ENCODE results near the gene NPC1.
"Not testable (repeated sequence)": the region's sequence is repeated elsewhere in the genome, so short reads cannot be mapped to it uniquely, and the experiment has no call there.

Gene NPC1

DNA sequence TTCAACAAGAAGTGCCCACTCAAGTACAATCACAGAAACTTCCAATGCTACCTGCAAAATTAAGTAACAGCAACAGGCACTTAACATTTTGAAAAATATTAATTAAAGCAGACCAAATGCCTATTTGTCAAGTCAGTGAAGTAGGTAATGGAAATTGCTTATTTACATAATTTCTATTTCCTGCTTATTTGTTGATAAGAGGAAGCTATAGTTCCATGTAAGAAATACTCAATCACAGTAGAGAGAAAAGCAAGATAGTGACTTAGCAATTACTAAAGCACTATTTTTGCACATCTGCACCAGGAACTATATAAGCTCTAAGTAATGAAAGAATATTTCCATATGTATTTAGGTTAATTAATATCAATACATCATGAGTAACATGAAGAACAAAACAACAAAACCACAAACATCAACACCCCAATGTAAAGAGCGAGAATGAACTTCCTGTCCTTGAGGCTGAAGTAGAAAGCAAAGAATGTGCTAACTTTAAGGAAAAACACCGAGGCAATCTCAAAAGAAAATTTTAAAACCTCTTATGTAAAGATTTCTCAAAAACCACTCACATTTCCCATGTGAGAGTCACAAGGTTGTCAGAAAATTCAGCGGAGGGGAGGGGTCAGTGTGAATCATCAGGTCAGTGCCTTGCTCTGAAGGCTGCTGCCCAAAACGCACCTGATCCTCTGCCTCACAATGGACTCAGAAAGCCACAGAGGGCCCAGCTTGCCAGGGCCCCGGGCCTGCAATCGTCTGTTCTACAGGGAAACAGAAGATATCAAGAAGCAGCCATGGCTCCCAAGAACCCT is 12.5 kb downstream of the NPC1 start:
- DNase-seq: peak; percentile 63

DNA sequence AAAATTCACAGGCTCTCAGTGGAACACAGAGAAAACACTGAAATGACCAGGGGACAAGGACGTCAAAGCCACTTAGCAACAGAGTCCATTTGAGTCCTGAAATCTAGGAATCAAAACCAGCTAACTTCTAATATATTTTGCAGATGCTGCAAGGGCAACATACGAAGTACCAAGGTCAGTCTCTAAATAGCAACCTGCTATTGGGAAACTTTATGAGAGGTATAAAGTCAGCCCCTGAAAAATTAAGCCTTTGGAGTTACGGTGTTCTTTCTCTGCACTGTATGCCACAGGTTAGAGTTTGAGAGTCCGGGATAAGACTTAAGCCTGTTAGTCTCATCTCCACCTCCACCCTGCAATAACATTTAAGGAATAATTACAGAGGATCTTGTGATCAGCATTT is 13.3 kb downstream of the NPC1 start:
- no peak for DNase-seq

DNA sequence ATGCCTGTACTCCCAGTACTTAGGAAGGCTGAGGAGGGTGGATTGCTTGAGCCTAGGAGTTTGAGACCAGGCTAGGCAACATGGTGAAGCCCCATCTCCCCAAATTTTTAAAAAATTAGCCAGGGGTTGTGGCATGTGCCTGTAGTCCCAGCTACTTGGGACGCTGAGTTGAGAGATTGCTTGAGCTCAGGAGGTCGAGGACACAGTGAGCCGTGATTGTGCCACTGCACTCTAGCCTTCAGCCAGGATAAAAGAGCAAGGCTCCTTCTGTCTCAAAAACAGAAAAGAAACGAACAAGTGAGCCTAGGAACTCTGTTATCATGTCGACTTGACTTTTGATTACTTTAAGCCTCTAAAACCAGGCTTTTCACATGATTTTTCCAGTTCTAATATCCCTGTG is 13.7 kb downstream of the NPC1 start:
- no peak for DNase-seq

DNA sequence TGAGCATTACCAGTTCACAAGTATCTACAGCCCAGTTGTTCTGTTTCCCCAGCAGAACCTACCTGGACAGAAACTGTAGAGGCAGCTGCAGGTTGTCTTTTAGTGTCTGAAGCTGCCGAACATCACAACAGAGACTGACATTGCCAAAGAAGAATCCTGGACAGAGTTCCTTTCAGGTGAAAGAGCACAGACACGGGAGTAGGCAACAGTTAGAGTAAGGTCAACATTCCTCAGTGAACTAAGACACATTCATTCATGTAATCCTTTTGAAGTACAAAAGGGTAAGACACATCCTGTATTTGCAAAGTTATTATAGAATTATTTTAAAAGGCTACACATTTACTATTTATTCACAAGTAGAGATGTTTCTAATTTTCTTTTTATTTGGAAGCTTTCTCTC is 14.3 kb downstream of the NPC1 start:
- no peak for DNase-seq

DNA sequence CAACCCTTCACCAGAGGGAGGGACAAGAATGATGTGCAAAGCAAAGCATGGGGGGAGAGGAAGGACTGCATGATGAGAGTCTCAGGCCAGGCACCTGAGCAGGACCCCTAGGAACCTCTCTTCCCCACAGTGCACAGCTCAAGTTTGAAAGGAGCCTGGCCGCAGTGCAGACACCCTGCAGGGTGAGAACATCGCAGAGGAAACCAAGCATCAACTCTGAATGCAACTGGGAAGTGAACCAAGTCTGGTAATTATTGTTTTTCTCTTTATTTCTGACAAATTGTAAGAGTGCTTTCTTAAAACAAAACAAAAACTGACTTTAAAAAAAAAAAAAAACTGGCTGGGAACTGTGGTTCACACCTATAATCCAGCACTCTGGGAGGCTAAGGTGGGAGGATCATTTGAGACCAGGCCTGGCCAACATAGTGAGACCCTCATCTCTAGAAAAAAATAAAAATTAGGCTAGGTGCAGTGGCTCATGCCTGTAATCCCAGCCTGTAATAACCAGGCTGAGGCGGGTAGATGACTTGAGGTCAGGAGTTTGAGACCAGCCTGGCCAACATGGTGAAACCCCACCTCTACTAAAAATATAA is 15.3 kb downstream of the NPC1 start:
- no peak for DNase-seq

DNA sequence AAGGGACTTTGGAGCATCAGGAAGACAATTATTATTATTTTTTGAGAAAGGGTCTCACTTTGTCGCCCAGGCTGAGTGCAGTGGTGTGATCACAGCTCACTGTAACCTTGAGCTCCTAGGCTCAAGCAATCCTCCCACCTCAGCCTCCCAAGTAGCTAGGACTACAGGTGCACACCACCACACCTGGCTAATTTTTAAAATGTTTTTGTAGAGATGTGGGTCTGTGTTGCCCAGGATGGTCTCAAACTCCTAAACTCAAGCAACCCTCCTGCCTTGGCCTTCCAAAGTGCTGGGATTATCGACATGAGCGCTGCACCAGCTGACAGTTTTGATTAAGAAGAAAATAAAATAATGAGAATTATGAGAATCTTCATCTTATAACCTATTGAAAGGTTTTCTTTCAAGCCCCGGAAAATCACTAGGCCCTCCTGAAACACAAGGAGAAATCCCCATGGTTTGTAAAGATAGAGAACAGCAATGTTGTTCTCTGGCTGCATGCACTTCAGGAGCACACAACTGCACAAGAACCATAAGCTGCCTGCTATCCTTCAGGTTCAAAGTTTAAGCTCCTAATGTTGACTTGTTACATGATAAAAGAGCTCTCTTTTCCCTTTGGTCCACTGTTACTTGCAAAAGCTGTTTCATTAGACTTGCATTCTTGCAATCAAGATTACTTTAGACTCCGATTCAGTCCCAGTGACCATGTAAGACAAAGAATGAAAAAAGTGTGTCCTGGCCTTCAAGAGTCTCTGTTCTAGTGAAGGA is 16.8 kb downstream of the NPC1 start:
- DNase-seq: no peak

DNA sequence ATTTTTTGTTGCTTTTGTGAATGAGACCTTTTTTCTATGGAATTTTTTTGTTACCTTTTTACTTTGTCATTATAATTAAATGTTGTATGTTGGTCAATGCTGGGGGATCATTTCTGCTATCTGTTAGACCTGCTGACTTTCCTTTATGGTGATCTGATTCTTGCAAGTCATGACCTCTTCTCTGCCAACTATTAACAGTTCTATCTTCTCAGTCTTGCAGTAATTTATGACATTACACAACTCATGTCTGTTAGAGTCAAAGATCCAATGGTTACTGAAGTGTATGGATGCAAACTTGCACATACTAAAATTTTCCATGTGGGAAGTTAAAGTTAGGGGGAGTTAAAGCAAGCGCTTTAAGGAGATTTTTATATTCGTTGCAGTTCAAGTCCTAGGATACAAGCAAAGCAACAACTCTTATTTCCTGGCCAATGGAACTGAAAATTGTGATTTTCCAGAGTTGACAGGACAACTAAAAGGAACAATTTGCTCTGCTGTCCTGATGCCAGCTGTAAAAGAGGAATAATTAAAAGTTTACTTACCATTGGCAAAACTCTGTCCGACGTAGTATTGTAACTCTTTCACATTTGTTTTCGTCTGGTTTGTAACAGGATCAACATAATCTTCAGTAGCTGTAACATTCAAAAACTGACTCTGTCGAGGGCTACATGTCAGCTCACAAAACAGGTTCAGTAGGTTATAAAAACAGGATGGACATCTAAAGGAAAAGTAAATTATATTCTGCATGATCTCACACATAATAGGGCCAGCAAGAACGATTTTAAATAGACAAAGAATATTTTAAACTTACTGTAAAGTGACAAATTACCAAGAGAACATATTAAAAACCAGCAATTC is 17.8 kb downstream of the NPC1 start:
- DNase-seq: no peak

DNA sequence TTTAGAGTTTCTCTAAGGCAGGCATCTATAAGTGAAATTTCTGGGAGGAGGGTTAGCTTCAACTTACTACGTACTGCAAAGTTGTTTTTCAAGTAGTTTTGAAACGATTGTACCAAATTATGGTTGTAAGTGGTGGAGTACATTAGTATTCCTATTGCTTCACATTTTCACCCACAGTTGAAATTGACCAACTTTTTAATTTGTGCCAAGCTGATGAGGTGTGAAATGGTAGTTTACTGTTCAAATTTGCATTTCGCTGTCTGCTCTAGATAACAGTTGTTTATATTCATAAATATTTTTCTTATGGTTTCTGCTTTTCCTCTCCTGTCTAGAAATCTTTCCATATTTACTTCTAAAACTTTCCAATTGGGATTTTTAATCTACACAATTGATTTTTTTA is 18.6 kb downstream of the NPC1 start:
- DNase-seq: no peak

DNA sequence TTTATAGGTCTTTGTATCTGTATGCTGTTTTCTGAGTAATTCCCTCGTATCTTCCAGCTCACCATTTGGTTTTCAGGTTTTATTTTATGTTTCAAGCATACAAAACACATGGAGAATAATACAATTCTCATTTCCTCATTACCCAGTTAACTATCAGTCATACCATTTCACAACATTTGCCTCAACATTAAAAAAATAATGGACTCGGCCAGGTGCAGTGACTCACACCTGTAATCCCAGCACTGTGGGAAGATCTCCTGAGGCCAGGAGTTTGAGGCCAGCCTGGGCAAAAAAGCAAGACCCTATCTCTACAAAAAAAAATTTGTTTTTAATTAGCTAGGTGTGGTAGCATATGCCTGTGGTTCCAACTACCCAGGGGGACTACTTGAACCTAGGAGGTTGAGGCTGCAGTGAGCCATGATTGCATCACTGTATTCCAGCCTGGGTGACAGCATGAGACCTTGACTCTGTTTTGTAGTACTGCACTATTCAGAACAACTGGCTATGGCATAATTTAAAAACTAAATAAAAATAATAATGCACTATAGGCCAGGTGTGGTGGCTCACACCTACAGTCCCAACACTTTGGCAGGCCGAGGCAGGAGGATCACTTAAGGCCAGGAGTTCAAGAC is 20.3 kb downstream of the NPC1 start:
- no peak for DNase-seq

DNA sequence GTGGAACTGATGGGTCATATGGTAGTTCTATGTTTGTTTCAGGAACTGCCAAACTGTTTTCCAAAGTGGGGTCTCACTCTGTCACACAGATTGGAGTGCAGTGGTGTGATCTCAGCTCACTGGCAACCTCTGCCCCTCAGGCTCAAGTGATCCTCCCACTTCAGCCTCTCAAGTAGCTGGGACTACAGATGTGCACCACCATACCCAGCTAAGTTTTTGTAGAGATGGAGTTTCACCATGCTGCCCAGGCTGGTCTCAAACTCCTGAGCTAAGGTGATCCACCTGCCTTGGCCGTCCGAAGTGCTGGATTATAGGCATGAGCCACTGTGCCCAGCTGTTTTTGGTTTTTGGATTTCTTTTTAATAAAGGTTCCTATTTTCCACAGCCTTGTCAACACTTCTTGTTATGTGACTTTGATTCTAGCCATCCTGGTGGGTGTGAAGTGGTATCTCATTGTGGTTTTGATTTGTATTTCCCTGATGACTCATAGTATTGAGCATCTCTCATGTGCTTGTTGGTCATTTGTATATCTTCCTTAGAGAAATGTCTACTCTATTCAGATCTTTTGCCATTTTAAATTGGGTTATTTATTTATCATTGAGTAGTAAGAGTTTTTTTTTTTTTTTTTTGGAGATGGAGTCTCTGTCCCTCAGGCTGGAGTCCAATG is 22.8 kb downstream of the NPC1 start:
- no peak for DNase-seq

DNA sequence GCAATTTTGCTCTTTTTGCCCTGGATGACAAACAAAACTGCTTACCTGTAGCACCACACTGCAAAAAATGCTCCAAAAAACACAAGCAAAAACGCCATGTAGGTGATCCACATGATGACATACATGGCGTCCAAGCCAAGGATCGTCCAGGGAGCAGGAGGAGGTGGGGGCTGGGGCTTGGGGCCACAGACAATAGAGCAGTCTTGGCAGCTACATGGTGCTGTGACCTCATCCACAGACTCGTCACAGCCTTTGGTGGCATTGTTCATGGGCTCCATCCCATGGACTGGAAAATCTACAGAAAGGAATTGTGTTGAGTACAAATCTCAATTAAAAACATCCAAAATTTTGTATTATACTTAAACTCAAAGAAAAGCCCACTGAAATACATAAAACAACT is 26.1 kb downstream of the NPC1 start:
- DNase-seq: no peak

DNA sequence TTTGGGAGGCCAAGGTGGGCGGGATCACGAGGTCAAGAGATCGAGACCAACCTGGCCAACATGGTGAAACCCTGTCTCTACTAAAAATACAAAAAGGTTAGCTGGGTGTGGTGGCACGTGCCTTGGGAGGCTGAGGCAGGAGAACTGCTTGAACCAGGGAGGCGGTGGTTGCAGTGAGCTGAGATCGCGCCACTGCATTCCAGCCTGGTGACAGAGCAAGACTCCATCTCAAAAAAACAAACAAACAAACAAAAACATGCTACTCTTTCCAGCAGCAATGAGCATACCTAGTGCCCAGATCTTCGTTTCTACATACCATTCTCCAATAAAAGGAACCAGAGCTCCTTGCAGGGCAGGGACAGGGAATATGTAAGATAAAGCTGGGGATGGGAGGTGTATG is 28.8 kb downstream of the NPC1 start:
- DNase-seq: not testable (repeated sequence)

DNA sequence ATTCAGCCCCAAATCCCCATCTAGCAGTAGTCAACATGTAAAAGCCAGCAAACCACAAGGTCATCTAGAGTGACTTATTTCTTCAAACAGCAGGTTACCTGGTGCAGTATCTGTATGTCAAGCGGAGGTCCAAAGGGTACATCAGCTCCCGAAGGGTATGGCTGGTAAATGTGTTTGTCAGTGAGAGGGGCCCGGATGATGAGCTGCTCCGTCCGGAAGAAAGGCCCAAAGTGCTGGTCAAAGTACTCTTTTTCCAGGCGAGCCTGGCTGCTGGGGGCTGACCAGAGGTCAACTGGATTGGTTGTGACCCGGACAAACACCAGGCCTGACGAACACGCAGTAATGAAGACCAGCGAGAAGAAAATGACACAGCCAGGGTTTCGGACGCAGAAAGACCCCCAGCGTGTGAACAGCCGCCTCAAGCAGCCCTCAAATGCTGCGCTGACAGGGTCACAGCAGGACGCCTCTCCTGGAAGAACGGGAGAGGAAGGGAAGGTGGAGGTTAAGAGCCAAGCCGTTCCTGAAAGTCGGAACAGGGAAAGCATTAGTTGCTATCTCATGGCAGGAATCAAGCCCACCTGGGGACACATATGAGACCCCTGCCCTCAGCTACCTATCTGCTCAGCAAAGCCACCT is 30.0 kb downstream of the NPC1 start:
- DNase-seq: no peak

DNA sequence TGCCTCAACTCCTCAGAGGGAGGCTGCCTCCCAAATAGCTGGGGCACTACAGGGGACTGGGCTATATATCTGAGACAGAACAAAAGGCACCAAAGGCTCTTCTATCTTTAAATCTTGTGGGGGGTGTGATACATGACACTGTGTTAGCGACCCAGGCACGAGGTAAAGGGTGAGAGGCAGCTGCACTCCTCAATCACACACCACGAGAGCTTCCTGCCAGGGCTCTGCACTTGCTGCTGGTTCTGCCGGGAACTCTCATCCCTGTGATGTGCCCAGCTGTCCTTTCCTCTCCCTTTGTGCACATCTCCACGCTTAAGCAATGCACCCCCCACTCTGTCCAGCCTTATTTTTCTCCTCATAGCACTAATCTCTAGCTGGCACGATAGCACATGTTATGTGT is 32.4 kb downstream of the NPC1 start:
- DNase-seq: no peak

DNA sequence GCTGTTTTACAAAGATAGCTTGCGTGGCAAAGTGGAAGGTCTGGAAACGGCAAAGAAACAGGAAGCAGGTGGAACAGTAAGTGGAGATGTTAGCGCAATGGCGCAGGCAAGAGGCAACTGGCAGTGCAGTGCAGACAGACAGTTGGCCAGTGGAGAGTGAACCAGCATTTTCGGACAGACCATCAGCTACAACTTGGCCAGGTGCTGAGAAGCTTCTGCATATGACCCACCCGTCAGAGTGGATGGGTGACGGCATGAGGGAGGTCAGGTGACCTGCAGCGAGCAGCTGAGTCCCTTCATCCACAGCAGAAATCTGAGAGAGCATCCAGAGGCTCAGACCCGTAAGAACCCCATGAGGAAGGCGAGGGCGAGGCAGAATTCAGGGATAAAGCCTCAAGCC is 33.8 kb downstream of the NPC1 start:
- DNase-seq: no peak

DNA sequence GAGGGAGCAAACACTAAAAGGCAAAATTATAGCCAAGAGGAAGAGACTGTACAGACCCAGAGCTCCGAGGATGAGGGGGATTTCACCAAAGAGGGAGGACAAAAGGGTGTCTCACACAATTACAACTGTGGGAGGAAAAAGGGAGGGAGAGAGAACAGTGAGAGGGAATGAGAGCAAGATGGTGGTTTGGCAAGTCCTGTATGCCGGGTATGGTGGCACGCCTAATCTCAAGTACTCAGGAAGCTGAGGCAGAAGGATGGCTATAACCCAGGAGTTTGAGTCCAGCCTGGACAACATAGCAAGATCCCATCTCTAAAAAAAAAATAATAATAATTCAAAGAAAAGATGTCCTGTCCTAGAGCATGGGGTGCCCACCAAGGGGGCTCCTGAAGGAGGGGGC is 34.3 kb downstream of the NPC1 start:
- DNase-seq: no peak

DNA sequence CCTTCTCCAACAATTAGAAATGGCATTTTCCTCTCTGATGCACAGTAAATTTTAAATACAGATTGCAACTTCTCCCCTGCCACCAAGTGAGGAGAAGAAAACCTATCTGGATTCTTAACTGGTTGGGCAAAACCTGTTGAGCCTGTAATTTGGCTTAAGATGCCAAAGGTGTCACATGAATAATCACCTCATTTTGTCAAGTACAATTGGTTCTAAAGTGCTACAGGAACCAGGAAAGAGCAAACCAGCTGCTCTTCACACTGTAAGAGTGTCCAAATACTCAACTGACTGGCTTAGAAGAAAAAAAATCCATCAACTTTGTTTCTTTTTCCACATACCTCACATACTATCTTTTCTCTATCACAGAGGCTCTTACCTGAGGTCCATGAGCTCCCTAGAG is 35.4 kb downstream of the NPC1 start:
- DNase-seq: no peak

DNA sequence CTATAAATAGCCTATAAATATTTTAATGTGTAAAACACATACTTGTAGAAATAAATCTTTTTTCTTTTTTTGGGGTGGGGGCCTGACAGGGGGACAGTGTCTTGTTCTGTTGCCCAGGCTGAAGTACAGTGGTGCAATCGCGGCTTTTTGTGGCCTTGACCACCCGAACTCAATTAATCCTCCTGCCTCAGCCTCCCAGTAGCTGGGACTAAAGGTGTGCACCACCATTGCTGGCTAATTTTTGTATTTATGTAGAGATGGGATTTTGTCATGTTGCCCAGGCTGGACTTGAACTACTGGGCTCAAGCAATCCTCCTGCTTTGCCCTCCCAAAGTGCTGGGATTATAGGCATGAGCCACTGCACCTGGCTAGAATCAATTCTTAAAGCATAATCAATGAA is 37.6 kb downstream of the NPC1 start:
- no peak for DNase-seq

DNA sequence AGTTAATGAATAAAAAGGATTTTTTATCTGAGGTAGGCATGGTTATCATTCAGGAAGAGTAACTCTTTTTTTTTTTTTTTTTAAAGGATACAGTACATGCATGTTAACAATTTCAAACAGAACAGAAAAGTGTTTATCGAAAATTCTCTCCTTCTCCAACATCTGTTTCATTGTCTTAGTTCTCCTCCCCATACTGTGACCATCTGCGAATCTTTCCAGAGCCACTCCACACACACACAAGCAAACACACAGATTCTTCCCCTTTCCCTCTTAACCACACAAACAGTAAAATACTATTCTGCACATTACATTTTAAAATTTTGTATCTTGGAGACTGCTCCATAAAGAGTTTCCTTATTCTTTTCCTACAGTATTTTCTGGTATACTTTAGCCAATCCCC is 38.0 kb downstream of the NPC1 start:
- no peak for DNase-seq

DNA sequence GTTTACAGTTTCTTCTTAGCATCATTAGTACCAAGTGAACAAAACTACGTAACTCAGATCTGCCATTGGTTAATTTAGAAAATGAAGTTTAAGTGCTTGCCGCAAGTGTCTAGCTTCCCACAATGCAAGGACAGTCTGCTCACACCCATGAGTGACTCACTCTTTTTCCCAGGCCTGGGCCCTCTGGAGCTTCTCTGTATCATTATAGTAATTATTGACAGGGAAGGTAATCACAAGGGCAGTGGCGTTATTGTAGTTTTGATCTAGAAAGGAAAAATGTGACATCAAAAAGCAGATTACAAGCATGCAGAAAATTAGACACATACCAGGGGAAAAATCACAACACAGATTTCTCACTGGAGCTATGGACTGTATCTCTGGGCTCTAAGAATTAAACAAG is 38.5 kb downstream of the NPC1 start:
- DNase-seq: no peak

DNA sequence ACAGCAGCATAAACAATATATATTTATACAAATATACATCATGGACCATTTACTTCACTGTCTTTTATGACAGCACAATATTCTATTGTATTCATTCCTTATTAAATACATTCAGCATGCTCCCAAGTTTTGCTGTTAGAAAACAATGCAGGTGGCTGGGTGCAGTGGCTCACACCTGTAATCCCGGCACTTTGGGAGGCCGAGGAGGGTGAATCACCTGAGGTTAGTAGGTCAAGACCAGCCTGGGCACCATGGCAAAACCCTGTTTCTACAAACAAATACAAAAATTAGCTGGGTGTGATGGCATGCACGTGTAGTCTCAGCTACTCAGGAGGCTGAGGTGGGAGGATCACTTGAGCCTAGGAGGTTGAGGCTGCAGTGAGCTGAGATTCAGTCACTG is 39.0 kb downstream of the NPC1 start:
- DNase-seq: no peak
